GM21367 (cell line): Measurements from ENCODE around the gene PAEP.
"Not testable (repeated sequence)": the region's sequence is repeated elsewhere in the genome, so short reads cannot be mapped to it uniquely, and the experiment has no call there.

Experiments
- ATAC-seq: cut with Tn5 transposase; IDR thresholded peaks from one replicate; pipeline ENCODE4 v1.9.1; 2021; ENCODE audit not compliant: unreplicated experiment

PAEP gene

DNA sequence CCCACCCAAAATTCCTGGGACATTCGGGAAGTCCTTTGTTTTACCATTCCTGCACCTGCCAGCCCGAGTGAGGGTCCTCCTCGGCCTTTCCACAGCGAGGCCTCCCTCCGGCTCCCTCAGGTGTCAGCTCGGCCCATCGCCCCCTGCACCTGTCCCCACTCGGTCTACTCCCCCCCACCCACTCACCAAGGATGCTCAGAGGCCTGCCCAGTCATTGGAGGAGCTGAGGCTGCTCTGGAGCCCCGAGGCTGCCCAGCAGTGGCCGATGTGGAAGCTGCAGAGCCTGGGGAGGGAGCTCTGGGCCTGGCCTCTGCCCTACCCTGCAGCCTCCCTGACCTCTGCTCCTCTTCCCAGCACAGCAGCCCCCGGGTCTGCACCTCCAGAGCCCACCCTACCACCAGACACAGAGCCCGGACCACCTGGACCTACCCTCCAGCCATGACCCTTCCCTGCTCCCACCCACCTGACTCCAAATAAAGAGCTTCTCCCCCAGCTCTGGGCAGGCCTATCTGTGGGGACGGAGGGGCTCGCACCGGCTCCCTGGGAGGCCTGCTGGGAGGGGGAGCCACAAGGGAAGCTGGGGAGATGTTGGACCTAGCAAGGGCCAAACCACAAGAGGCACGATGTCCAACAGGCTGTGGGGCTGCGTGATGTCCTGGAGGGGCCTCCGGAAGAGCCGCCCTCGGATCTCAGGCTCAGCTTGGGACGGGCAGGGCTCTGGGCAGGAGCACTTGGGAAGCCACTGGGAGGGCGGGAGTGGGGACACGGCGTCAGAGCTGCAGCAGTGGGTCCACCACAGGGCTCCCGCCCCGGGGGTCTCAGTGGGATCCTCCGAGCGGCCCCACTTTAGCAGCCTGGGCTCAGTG is 11.8 kb upstream of the PAEP start:
- ATAC-seq: not testable (repeated sequence)

DNA sequence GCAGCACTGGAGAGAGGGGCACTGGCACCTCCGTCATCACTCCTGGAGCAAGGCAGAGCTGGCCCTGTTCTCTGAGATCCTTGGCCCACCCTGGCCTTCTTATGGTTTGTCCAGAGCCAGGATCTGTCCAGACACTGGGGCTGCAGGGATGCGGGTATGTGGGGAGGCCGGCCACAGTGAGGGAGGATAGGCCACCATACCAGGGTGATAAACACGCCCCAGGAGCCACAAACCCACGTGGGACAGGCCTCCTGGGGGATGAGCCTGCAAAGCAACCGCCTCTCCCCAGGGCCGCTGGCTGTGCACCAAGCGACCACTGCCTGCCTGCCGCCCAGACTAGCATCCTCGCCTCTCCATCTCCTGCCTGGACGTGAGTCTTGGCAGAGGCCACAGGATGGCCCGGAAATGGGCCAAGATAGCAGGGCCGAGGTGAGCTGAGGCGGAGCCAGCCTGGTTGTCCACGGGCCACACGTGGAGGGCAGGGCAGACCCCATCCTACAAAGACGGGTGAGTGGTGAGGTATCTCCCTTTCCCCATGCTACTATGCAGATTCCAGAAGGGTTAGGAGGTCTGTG is 11.1 kb upstream of the PAEP start:
- ATAC-seq: no peak

- ATAC-seq: no peak
These were observed 10.5 kb upstream of the PAEP start for GRCh38 chr9:135551031-135551430.

- no peak for ATAC-seq
These were observed 10.1 kb upstream of the PAEP start for GRCh38 chr9:135551456-135551855.

- no peak for ATAC-seq
These were observed 9.4 kb upstream of the PAEP start for GRCh38 chr9:135552021-135552697.

GRCh38 chr9:135552698-135553171 is 8.8 kb upstream of the PAEP start:
- ATAC-seq: no peak

DNA sequence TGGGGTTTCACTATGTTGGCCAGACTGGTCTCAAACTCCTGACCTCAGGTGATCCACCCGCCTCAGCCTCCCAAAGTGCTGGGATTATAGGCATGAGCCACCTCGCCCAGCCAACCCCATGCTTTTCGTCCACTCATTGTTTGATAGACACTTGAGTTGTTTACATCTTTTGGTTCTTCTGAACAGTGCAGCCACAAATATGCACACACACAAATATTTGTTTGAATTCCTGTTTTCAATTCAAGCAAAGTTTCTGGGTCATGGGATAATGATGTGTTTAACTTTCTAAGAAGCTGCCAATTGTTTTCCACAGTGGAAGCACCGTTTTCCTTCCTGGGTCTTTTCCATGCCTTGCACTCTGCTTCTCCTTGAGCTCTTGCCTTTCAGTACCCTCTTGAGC is 6.8 kb upstream of the PAEP start:
- ATAC-seq: no peak

DNA sequence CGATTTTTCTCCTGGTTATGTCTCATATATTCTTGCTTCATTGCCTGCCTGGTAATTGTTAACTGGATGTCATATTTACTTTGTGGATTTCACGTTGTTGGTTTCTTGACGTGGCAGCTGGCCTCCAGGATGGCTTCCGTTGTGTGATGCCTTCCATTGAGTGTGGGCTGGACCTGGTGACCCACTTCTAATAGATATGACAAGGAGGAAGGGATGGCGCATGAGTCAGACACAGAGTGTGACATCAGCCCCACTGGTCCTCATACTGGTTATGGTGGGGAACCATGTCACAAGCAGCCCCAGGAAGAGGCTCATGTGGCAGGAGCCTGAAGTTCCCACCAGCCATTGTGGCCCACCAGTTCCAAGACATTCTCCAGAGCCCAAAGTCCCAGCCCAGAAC is 6.4 kb upstream of the PAEP start:
- ATAC-seq: no peak

GRCh38 chr9:135555910-135556309 is 5.6 kb upstream of the PAEP start:
- ATAC-seq: no peak

- no peak for ATAC-seq
These were observed 1.9 kb upstream of the PAEP start for GRCh38 chr9:135559606-135560005.

- ATAC-seq: no peak
These were observed 734 bp downstream of the PAEP start for GRCh38 chr9:135562235-135562745.

DNA sequence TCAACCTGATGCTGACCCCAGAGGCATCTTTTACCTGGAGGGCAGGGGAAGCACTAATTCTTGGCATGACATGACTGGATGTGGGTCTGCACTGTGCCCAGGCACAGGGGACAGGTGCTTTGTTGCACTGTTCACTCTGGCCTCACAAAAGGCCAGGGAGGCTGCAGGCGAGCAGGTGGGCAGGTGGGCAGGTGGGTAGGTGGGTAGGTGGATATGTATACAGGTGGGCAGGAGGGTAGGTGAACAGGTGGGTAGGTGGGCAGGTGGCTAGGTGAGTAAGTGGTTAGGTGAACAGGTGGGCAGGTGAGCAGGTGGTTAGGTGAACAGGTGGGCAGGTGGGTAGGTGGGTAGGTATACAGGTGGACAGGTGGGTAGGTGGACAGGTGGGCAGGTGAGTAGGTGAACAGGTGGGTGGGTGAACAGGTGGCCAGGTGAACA is 1.5 kb downstream of the PAEP start:
- no peak for ATAC-seq

GRCh38 chr9:135563858-135564257 is 2.3 kb downstream of the PAEP start:
- no peak for ATAC-seq

- ATAC-seq: no peak
These were observed 3.6 kb downstream of the PAEP start for GRCh38 chr9:135565141-135565628.

DNA sequence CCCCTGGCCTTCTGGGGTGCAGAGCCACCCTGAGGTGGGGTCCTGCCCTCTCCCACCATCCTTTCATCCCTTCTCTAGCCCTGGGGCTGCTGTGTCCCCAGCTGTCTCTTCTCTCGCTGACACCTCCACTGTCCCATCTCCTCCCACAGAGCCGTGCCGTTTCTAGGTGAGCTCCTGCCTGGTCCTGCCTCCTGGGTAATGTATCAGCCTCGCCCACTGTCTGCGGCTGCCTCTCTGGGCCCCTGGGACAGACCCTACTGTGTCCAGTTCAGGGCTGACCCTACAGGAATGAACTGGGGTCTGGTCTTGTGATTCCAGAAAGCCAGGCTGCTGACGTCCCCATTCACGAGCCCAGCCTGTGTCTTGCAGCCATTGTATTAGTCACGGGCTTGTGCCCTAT is 4.1 kb downstream of the PAEP start:
- no peak for ATAC-seq

GRCh38 chr9:135566552-135566951 is 5.0 kb downstream of the PAEP start:
- no peak for ATAC-seq

- no peak for ATAC-seq
These were observed 5.8 kb downstream of the PAEP start for GRCh38 chr9:135567311-135567710.

- no peak for ATAC-seq
These were observed 6.5 kb downstream of the PAEP start for GRCh38 chr9:135568026-135568425.

DNA sequence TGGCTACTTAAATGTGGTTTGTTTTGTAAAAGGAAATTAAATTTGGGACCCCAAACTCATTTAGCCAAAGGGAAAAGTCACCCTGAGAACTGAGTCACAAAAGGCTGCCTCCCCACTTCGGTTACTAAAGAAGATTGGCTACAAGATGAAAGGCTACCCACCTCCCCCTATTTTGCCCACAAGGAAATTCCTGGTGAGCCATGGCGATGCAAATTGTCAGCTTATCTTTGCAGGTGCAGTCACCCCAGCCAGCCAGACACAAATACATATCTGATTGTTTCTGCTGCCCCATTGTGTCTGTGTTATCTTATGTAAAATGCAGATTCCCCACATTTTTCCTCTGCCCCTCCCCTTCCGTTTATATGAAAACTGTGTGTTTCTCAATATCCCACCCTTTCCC is 8.9 kb downstream of the PAEP start:
- ATAC-seq: no peak

DNA sequence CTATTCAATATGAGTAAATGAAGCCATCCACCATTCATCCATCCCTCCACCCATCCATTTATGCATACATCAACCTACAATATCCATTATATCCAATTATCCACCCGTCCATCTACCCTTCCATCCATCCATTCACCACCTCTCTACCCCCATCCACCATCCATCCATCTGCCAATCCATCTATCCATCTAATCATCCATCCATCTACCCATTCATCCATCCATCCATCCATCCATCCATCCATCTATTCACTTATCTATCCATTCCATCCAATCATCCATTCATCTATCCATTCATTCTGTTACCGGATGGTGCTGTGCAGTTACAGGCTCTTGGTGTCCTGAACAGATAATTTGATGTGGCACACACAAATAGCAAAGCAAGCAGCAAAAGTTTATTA is 10.7 kb downstream of the PAEP start:
- no peak for ATAC-seq

- ATAC-seq: no peak
These were observed 11.6 kb downstream of the PAEP start for GRCh38 chr9:135573124-135573523.

- ATAC-seq: no peak
These were observed 12.8 kb downstream of the PAEP start for GRCh38 chr9:135574331-135574730.
